HEK293 (cell line): ENCODE results near the gene GGA3.

Source experiments
- CTCF ChIA-PET: fragments of 350-600 bp; formaldehyde crosslinking; extraction: SDS; loops from one replicate; lab custom pipeline; 2021; ENCODE audit warnings: antibody characterized with exemption; lab: Yijun Ruan, JAX
- POLR2A ChIA-PET: fragments of 300-600 bp; formaldehyde crosslinking; extraction: SDS; loops from one replicate; lab custom pipeline; 2020; ENCODE audit warnings: antibody characterized with exemption, inconsistent platforms; lab: Yijun Ruan, JAX
- H3K27ac ChIP-seq: fragments of 200-500 bp; sonication (Bioruptor generic); 2 replicates; pipeline ENCODE4 v1.5.1; 2014; ENCODE audit warnings: low read depth, low read length, control low read depth, inconsistent platforms; ENCODE audit errors: extremely low read depth
- H3K36me3 ChIP-seq, 2 experiments: fragments of 200-500 bp in 1 of 2; sonication (Bioruptor generic) in 1 of 2; 1 replicate in 1 of 2; 2 replicates in 1 of 2; pipeline ENCODE4 v1.5.1; 2014 to 2017; ENCODE audit warnings: inconsistent platforms in 2 of 2, low read length in 2 of 2; ENCODE audit not compliant: control insufficient read depth in 2 of 2, insufficient read depth in 1 of 2
- H3K4me1 ChIP-seq: fragments of 200-500 bp; sonication (Bioruptor generic); 2 replicates; pipeline ENCODE4 v1.5.1; 2014; ENCODE audit warnings: mild to moderate bottlenecking, low read length, inconsistent platforms; ENCODE audit not compliant: control insufficient read depth, insufficient read depth
- H3K4me3 ChIP-seq: 2 replicates; pipeline ENCODE4 v1.5.1; 2011; ENCODE audit warnings: low read depth, mild to moderate bottlenecking, control low read depth, low read length, moderate library complexity
- H3K9me3 ChIP-seq: fragments of 200-500 bp; sonication (Bioruptor generic); 2 replicates; pipeline ENCODE4 v1.5.1; 2014; ENCODE audit warnings: low read depth, low read length, inconsistent platforms; ENCODE audit not compliant: control insufficient read depth, insufficient read depth
- FEZF1 ChIP-seq: fragments of 450-650 bp; formaldehyde crosslinking; IDR thresholded peaks from 2 replicates; pipeline ENCODE4 v1.5.1; 2016; ENCODE audit warnings: missing biosample characterization, missing genetic modification characterization
- INSM2 ChIP-seq: fragments of 450-650 bp; formaldehyde crosslinking; IDR thresholded peaks from 2 replicates; pipeline ENCODE4 v1.5.1; 2016; ENCODE audit warnings: missing biosample characterization, missing genetic modification characterization
- KLF9 ChIP-seq: fragments of 450-650 bp; formaldehyde crosslinking; IDR thresholded peaks from 2 replicates; pipeline ENCODE4 v1.5.1; 2016; ENCODE audit warnings: missing biosample characterization, missing genetic modification characterization, low read depth
- PRDM10 ChIP-seq: fragments of 450-650 bp; formaldehyde crosslinking; IDR thresholded peaks from 2 replicates; pipeline ENCODE4 v1.5.1; 2016; ENCODE audit warnings: missing biosample characterization, missing genetic modification characterization
- SP7 ChIP-seq: fragments of 450-650 bp; formaldehyde crosslinking; IDR thresholded peaks from 2 replicates; pipeline ENCODE4 v1.5.1; 2016; ENCODE audit warnings: missing biosample characterization, missing genetic modification characterization
- ZBTB17 ChIP-seq: fragments of 450-650 bp; formaldehyde crosslinking; IDR thresholded peaks from 2 replicates; pipeline ENCODE4 v1.5.1; 2016; ENCODE audit warnings: missing biosample characterization, missing genetic modification characterization
- ZIC2 ChIP-seq: fragments of 450-650 bp; formaldehyde crosslinking; IDR thresholded peaks from 2 replicates; pipeline ENCODE4 v1.5.1; 2016; ENCODE audit warnings: missing biosample characterization, missing genetic modification characterization
- ZNF114 ChIP-seq: fragments of 450-650 bp; formaldehyde crosslinking; IDR thresholded peaks from 2 replicates; pipeline ENCODE4 v1.5.0; 2017; ENCODE audit warnings: missing biosample characterization, missing genetic modification characterization
- ZNF18 ChIP-seq: fragments of 450-650 bp; formaldehyde crosslinking; IDR thresholded peaks from 2 replicates; pipeline ENCODE4 v1.5.1; 2016; ENCODE audit warnings: missing biosample characterization, missing genetic modification characterization
- ZNF184 ChIP-seq: fragments of 450-650 bp; IDR thresholded peaks from 2 replicates; pipeline ENCODE4 v1.5.1; 2018; ENCODE audit warnings: missing biosample characterization, mild to moderate bottlenecking, missing genetic modification characterization
- ZNF266 ChIP-seq: fragments of 450-650 bp; formaldehyde crosslinking; IDR thresholded peaks from 2 replicates; pipeline ENCODE4 v1.5.1; 2016; ENCODE audit warnings: missing biosample characterization, missing genetic modification characterization, low read depth
- ZNF510 ChIP-seq: fragments of 450-650 bp; formaldehyde crosslinking; IDR thresholded peaks from 2 replicates; pipeline ENCODE4 v1.5.1; 2018; ENCODE audit warnings: mild to moderate bottlenecking, missing genetic modification characterization, missing biosample characterization; ENCODE audit not compliant: insufficient replicate concordance
- ZNF561 ChIP-seq: fragments of 450-650 bp; IDR thresholded peaks from 2 replicates; pipeline ENCODE4 v1.5.1; 2018; ENCODE audit warnings: missing biosample characterization, missing genetic modification characterization, borderline replicate concordance
- ZNF629 ChIP-seq: fragments of 450-650 bp; formaldehyde crosslinking; IDR thresholded peaks from 2 replicates; pipeline ENCODE4 v1.5.1; 2017; ENCODE audit warnings: missing biosample characterization, missing genetic modification characterization
- ZNF677 ChIP-seq: fragments of 450-650 bp; IDR thresholded peaks from 2 replicates; pipeline ENCODE4 v1.5.0; 2018; ENCODE audit warnings: missing biosample characterization, mild to moderate bottlenecking, missing genetic modification characterization, moderate library complexity
- ZNF692 ChIP-seq: fragments of 450-650 bp; formaldehyde crosslinking; IDR thresholded peaks from 2 replicates; pipeline ENCODE4 v1.5.1; 2016; ENCODE audit warnings: missing biosample characterization, missing genetic modification characterization
- ZNF837 ChIP-seq: fragments of 450-650 bp; formaldehyde crosslinking; IDR thresholded peaks from 2 replicates; pipeline ENCODE4 v1.5.1; 2016; ENCODE audit warnings: missing biosample characterization, missing genetic modification characterization
- TF ChIP-seq, protein P1 (sequence below): fragments of 450-650 bp; formaldehyde crosslinking; IDR thresholded peaks from 2 replicates; pipeline ENCODE4 v1.5.1; 2016; ENCODE audit warnings: missing biosample characterization, missing genetic modification characterization
- TF ChIP-seq, protein P2 (sequence below): fragments of 450-650 bp; formaldehyde crosslinking; IDR thresholded peaks from 2 replicates; pipeline ENCODE4 v1.5.1; 2016; ENCODE audit warnings: missing biosample characterization, missing genetic modification characterization
- TF ChIP-seq, protein P3 (sequence below): sonication (generic); formaldehyde crosslinking; IDR thresholded peaks from 2 replicates; pipeline ENCODE4 v1.8.1; 2022; ENCODE audit warnings: mild to moderate bottlenecking, moderate library complexity, missing genetic modification reagents
- TF ChIP-seq, protein P4 (sequence below): fragments of 450-650 bp; formaldehyde crosslinking; IDR thresholded peaks from 2 replicates; pipeline ENCODE4; 2016; ENCODE audit warnings: missing biosample characterization, missing genetic modification characterization

The GGA3 gene

GRCh38 chr17:75241143-75241430, 20.3 kb downstream of the GGA3 start (continued):
- TF ChIP-seq, protein P1, sequence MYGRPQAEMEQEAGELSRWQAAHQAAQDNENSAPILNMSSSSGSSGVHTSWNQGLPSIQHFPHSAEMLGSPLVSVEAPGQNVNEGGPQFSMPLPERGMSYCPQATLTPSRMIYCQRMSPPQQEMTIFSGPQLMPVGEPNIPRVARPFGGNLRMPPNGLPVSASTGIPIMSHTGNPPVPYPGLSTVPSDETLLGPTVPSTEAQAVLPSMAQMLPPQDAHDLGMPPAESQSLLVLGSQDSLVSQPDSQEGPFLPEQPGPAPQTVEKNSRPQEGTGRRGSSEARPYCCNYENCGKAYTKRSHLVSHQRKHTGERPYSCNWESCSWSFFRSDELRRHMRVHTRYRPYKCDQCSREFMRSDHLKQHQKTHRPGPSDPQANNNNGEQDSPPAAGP (tag by site-specific recombination), result no peak
- TF ChIP-seq ZNF184 (no peak), ZNF510 (tag by site-specific recombination) (no peak)
- TF ChIP-seq, protein P2, sequence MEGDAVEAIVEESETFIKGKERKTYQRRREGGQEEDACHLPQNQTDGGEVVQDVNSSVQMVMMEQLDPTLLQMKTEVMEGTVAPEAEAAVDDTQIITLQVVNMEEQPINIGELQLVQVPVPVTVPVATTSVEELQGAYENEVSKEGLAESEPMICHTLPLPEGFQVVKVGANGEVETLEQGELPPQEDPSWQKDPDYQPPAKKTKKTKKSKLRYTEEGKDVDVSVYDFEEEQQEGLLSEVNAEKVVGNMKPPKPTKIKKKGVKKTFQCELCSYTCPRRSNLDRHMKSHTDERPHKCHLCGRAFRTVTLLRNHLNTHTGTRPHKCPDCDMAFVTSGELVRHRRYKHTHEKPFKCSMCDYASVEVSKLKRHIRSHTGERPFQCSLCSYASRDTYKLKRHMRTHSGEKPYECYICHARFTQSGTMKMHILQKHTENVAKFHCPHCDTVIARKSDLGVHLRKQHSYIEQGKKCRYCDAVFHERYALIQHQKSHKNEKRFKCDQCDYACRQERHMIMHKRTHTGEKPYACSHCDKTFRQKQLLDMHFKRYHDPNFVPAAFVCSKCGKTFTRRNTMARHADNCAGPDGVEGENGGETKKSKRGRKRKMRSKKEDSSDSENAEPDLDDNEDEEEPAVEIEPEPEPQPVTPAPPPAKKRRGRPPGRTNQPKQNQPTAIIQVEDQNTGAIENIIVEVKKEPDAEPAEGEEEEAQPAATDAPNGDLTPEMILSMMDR, result no peak

DNA sequence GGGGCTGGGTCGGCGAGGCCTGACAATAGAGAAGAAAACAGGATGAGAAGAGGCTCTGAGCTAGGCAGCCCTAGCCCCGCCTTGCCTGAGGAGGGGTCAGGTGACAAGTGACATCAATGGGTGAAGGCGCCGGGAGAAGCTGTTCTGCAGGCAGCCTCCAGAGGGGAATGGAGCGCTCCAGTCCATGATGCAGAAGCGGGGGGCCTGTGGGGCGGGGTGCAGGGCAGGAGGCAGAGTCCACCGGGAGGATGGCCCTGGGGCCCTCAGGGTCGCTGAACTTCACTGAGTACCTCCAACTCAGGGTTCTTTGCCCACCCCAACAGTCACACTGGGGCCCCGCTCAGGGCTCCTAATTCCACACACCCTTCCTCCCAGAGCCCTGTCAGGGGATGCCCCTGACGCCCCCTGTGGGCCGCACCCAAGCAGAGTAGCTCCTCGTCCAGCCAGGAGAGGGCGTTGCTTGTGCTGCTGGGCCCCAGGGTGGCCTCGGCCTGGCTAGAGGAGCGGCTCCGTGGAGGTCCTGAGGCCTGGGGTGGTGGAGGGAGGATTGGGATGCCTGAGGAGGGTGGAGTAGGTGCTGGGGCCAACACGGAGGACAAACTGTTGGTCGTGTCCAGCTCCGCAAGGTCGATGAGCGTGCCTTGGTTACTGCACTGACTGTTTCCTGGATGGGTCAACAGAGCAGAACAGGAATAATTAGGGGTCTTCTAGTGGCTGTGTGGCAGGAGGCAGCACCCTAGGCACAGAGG, 20.8 kb downstream of the GGA3 start:
- POLR2A ChIA-PET, result interaction anchor here (0.5 to 3.5 kb wide), 8 partner anchors 9 to 196 kb away, joined by 3 to 26 read pairs (median 4); partner anchors contain the start of genes GGA3, MIF4GD, MRPS7 and SLC25A19
- H3K36me3 ChIP-seq, result peaks cover 32 to 100% of the 10 kb centered on the region in 2 experiments
- TF ChIP-seq ZNF114 (tag by site-specific recombination) (no peak), ZNF692 (peak; percentile 53), PRDM10 (tag by site-specific recombination) (peak; percentile 83), ZNF677 (tag by site-specific recombination) (no peak), FEZF1 (tag by site-specific recombination) (no peak), ZBTB17 (tag by site-specific recombination) (peak; percentile 84), ZNF18 (tag by site-specific recombination) (no peak), ZNF629 (tag by site-specific recombination) (peak; percentile 68; the same call in 1 of the 2 replicates), ZNF266 (no peak), ZIC2 (tag by site-specific recombination) (no peak), ZNF561 (tag by site-specific recombination) (0 out of 2 replicates have a peak, but pooled peaks have one; percentile 63), SP7 (tag by site-specific recombination) (peak; percentile 68), KLF9 (no peak), INSM2 (no peak), ZNF837 (tag by site-specific recombination) (0 out of 2 replicates have a peak, but pooled peaks have one; percentile 42)
- TF ChIP-seq, protein P3, sequence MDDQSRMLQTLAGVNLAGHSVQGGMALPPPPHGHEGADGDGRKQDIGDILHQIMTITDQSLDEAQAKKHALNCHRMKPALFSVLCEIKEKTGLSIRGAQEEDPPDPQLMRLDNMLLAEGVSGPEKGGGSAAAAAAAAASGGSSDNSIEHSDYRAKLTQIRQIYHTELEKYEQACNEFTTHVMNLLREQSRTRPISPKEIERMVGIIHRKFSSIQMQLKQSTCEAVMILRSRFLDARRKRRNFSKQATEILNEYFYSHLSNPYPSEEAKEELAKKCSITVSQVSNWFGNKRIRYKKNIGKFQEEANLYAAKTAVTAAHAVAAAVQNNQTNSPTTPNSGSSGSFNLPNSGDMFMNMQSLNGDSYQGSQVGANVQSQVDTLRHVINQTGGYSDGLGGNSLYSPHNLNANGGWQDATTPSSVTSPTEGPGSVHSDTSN (CRISPR knock-in tag), result no peak
- TF ChIP-seq, protein P4, sequence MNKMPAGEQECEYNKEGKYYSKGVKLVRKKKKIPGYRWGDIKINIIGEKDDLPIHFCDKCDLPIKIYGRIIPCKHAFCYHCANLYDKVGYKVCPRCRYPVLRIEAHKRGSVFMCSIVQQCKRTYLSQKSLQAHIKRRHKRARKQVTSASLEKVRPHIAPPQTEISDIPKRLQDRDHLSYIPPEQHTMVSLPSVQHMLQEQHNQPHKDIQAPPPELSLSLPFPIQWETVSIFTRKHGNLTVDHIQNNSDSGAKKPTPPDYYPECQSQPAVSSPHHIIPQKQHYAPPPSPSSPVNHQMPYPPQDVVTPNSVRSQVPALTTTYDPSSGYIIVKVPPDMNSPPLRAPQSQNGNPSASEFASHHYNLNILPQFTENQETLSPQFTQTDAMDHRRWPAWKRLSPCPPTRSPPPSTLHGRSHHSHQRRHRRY (tag by site-specific recombination), result no peak

More for the DNA sequence above, 20.8 kb downstream of the GGA3 start:
- H3K27ac ChIP-seq, result peak overlapping the region; percentile 17; the same call in 1 of the 2 replicates
- CTCF ChIA-PET, result interaction anchor here (0.6 to 7.4 kb wide), 42 partner anchors 9 to 509 kb away, joined by 3 to 74 read pairs (median 4); partner anchors contain the start of genes GGA3, MIF4GD, MRPS7 and TSEN54
- no peaks in the 10 kb centered on the region for H3K9me3 ChIP-seq
- no peak overlapping the region for H3K4me3 ChIP-seq
- H3K4me1 ChIP-seq, result no peaks in the 10 kb centered on the region
